CD4-positive, alpha-beta memory T cell (primary cell): ENCODE data around the gene DHRS12. TPM values are rescaled to one million over a fixed set of nuclear protein-coding genes. Genes with fewer than 3 reads are reported as not detected.

Experiments used
- polyA plus RNA-seq, 2 donors: library from polyadenylated mRNA; unstranded; fragments of 300-500 nt; fragmentation: Illumina TruSeq; gene quantifications; one replicate each; pipeline ENCODE4 v1.2.3, GENCODE V29; 2021
- total RNA-seq, 2 experiments: library from RNA; stranded (reverse); gene quantifications; one replicate each; pipeline ENCODE4 v1.2.3, GENCODE V29; 2021

Gene DHRS12
- total and polyA plus RNA-seq, 4 experiments from 2014 or later: 23.6 to 38.9 (median 30.7) TPM

Other genes starting within 250 kb of the DHRS12 start
- 10 to 100 TPM; 20.0 to 21.8 TPM for gene WDFY2, start 219.7 kb downstream of the DHRS12 start, total RNA-seq
- gene WDFY2, start 219.7 kb downstream of the DHRS12 start, polyA plus RNA-seq: 1 to 10 TPM; 3.8 to 9.0 TPM
- 1 to 10 TPM; 7.9 to 9.0 TPM for gene TMEM272, start 41.0 kb upstream of the DHRS12 start, total RNA-seq
- under 1 TPM in 1 of 2 donors, not detected in 1; 0.41 TPM for gene TMEM272, start 41.0 kb upstream of the DHRS12 start, polyA plus RNA-seq
- gene CCDC70, start 57.8 kb upstream of the DHRS12 start, total RNA-seq: not detected
- not detected for gene CCDC70, start 57.8 kb upstream of the DHRS12 start, polyA plus RNA-seq
- 1 to 10 TPM in 1 of 2 experiments, under 1 TPM in 1; 0.97 to 1.4 TPM for gene ATP7B, start 207.3 kb upstream of the DHRS12 start, total RNA-seq
- under 1 TPM; 0.28 to 0.77 TPM for gene ATP7B, start 207.3 kb upstream of the DHRS12 start, polyA plus RNA-seq
- gene ALG11, start 208.2 kb upstream of the DHRS12 start, total RNA-seq: 10 to 100 TPM; 37.2 to 42.2 TPM
- 10 to 100 TPM; 23.3 to 25.8 TPM for gene ALG11, start 208.2 kb upstream of the DHRS12 start, polyA plus RNA-seq
- 10 to 100 TPM; 15.7 to 16.1 TPM for gene UTP14C, start 220.5 kb upstream of the DHRS12 start, total RNA-seq
- gene UTP14C, start 220.5 kb upstream of the DHRS12 start, polyA plus RNA-seq: 1 to 10 TPM; 1.9 to 2.8 TPM